IMR-90 (cell line): Measurements from ENCODE around the gene NUDT7.

Source experiments
- BHLHE40 ChIP-seq: fragments of 150-350 bp; IDR thresholded peaks from 2 replicates; pipeline ENCODE4 v1.6.1; 2016; ENCODE audit warnings: mild to moderate bottlenecking, low read depth, low read length
- CEBPB ChIP-seq: IDR thresholded peaks from 2 replicates; pipeline ENCODE4 v1.6.1; 2012; ENCODE audit warnings: low read depth, low read length, improper control_type of control experiment
- CHD1 ChIP-seq: IDR thresholded peaks from 2 replicates; pipeline ENCODE4 v1.6.1; 2012; ENCODE audit warnings: low read depth, low read length, improper control_type of control experiment
- FOS ChIP-seq: fragments of 150-350 bp; IDR thresholded peaks from 2 replicates; pipeline ENCODE4 v1.6.1; 2016; ENCODE audit warnings: low read depth, low read length
- MAFK ChIP-seq: IDR thresholded peaks from 2 replicates; pipeline ENCODE4 v1.6.1; 2012; ENCODE audit warnings: low read depth, low read length, improper control_type of control experiment
- MXI1 ChIP-seq: IDR thresholded peaks from 2 replicates; pipeline ENCODE4 v1.6.1; 2012; ENCODE audit warnings: low read depth, mild to moderate bottlenecking, low read length, moderate library complexity, borderline replicate concordance
- NFE2L2 ChIP-seq: fragments of 150-350 bp; IDR thresholded peaks from 2 replicates; pipeline ENCODE4 v1.6.1; 2016; ENCODE audit warnings: low read depth, mild to moderate bottlenecking, low read length
- POLR2A ChIP-seq: IDR thresholded peaks from 2 replicates; pipeline ENCODE4 v1.6.1; 2012; ENCODE audit warnings: mild to moderate bottlenecking, low read depth, low read length
- RCOR1 ChIP-seq: IDR thresholded peaks from 2 replicates; pipeline ENCODE4 v1.6.1; 2012; ENCODE audit warnings: mild to moderate bottlenecking, low read length, improper control_type of control experiment; ENCODE audit not compliant: insufficient replicate concordance
- RFX5 ChIP-seq: IDR thresholded peaks from 2 replicates; pipeline ENCODE4 v1.8.0; 2012; ENCODE audit warnings: low read depth, mild to moderate bottlenecking, low read length, moderate library complexity
- TF ChIP-seq, protein P1 (sequence below): fragments of 150-350 bp; IDR thresholded peaks from 2 replicates; pipeline ENCODE4 v1.6.1; 2017; ENCODE audit warnings: mild to moderate bottlenecking, antibody characterized with exemption, low read length, low read depth
- TF ChIP-seq, protein P2 (sequence below): conservative IDR thresholded peaks from 2 replicates; pipeline ENCODE4 v1.5.1; 2012; ENCODE audit warnings: mild to moderate bottlenecking, low read depth, low read length, improper control_type of control experiment

DNA sequence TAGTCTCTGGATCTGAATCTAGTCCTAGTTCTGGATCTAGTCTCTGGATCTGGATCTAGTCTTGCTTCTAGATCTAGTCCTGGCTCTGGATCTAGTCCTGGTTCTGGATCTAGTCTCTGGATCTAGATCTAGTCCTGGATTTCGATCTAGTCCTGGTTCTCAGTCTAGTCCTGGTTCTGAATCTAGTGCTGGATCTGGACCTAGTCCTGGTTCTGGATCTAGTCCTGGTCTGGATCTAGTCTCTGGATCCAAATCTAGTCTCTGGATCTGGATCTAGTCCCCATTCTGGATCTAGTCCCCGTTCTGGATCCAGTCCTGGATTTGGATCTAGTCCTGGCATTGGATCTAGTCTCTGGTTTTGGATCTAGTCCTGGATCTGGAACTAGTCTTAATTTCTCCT lies 36.2 kb downstream of the NUDT7 start:
- TF ChIP-seq, protein P1, sequence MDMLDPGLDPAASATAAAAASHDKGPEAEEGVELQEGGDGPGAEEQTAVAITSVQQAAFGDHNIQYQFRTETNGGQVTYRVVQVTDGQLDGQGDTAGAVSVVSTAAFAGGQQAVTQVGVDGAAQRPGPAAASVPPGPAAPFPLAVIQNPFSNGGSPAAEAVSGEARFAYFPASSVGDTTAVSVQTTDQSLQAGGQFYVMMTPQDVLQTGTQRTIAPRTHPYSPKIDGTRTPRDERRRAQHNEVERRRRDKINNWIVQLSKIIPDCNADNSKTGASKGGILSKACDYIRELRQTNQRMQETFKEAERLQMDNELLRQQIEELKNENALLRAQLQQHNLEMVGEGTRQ: no peak
- TF ChIP-seq, protein P2, sequence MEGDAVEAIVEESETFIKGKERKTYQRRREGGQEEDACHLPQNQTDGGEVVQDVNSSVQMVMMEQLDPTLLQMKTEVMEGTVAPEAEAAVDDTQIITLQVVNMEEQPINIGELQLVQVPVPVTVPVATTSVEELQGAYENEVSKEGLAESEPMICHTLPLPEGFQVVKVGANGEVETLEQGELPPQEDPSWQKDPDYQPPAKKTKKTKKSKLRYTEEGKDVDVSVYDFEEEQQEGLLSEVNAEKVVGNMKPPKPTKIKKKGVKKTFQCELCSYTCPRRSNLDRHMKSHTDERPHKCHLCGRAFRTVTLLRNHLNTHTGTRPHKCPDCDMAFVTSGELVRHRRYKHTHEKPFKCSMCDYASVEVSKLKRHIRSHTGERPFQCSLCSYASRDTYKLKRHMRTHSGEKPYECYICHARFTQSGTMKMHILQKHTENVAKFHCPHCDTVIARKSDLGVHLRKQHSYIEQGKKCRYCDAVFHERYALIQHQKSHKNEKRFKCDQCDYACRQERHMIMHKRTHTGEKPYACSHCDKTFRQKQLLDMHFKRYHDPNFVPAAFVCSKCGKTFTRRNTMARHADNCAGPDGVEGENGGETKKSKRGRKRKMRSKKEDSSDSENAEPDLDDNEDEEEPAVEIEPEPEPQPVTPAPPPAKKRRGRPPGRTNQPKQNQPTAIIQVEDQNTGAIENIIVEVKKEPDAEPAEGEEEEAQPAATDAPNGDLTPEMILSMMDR: no peak
- TF ChIP-seq RCOR1 (no peak), POLR2A (no peak), CEBPB (no peak), MAFK (no peak), CHD1 (no peak), FOS (no peak), RFX5 (no peak), MXI1 (no peak), BHLHE40 (no peak), NFE2L2 (no peak)
